Stimulated activated CD4-positive, alpha-beta T cell treated with anti-CD3 and anti-CD28 coated beads, Interleukin-4, amount 100 ng/mL, for 24 hours (primary cell): ENCODE results near the gene DRD3.
A peak's percentile ranks its signal among the peaks of the same experiment; 100 is the strongest.

Experiments used
- DNase-seq: peaks from one replicate; pipeline ENCODE4 v3.0.0-alpha.2; 2020

DRD3 gene

GRCh38 chr3:114176890-114177289 is 2.0 kb downstream of the DRD3 start:
- no peak for DNase-seq

- no peak for DNase-seq
Measured at GRCh38 chr3:114176487-114176886, 2.4 kb downstream of the DRD3 start.

GRCh38 chr3:114175204-114175987 is 3.5 kb downstream of the DRD3 start:
- DNase-seq = no peak

GRCh38 chr3:114171677-114172076 is 7.2 kb downstream of the DRD3 start:
- DNase-seq = no peak

DNA sequence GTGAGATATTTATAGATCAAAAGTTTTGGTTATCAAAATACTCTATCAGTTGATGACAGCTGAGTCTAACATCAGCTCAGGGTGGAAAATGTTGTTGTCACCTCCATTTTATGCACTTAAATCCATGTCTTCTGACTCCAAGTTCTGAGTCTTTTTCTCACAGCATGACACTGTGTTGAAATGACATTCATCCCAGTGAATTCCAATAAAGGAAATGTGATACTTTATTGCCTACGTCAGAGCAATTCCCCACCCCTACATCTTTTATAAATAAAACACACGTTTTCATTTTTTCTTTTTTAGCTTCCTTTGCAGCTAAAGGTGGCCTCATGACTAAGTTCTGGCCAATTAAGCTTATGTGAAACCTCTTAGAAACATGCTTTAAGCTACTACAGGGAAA is 10.7 kb downstream of the DRD3 start:
- DNase-seq = no peak

- DNase-seq = no peak
Measured at GRCh38 chr3:114157321-114157720, 21.5 kb downstream of the DRD3 start.

GRCh38 chr3:114155370-114155821 is 23.5 kb downstream of the DRD3 start:
- DNase-seq = peak; percentile 31

DNA sequence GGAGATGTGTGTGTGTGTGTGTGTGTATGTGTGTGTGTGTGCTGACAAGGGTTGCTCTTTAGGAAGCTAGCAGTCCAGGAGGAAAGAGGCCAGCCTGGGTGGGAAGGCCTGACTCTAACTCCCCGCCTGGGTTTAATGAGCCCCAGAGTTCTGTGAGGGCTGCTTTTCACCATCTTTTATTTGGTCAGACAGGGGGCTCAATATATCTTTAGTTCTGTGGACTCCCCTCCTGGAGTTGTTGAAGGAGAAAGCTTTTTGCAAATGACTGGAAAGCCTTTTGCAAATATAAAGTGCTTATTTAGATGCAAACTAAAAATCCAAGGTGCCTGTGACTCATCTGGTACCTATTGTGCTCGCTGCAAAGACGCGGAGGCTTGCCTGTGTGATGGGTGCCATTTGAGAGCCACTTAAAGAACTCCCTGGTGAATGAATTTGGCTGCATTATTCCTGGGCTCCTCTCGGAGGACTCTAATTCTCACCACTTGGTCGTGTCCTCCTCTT is 24.5 kb downstream of the DRD3 start:
- no peak for DNase-seq

GRCh38 chr3:114152519-114153151 is 26.2 kb downstream of the DRD3 start:
- DNase-seq = peak; percentile 87

GRCh38 chr3:114151091-114151490 is 27.8 kb downstream of the DRD3 start:
- DNase-seq = no peak

DNA sequence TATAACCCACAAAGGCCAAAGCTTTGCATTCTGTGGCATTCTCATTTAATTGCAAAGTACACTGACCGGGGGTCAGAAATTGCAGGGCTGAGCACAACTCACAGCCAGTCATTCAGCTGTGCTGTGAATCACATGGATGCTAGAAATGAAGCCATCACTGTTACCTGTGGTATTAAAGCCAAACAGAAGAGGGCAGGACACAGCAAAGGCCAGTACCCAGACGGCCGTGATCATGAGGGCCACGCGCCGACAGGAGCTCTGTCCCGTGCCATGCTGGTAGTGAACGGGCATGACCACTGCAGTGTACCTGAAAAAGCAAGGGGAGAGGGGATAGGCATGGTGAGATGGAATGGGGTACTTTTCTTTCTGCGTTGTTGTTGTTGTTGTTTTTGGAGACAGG is 31.6 kb downstream of the DRD3 start:
- no peak for DNase-seq

DNA sequence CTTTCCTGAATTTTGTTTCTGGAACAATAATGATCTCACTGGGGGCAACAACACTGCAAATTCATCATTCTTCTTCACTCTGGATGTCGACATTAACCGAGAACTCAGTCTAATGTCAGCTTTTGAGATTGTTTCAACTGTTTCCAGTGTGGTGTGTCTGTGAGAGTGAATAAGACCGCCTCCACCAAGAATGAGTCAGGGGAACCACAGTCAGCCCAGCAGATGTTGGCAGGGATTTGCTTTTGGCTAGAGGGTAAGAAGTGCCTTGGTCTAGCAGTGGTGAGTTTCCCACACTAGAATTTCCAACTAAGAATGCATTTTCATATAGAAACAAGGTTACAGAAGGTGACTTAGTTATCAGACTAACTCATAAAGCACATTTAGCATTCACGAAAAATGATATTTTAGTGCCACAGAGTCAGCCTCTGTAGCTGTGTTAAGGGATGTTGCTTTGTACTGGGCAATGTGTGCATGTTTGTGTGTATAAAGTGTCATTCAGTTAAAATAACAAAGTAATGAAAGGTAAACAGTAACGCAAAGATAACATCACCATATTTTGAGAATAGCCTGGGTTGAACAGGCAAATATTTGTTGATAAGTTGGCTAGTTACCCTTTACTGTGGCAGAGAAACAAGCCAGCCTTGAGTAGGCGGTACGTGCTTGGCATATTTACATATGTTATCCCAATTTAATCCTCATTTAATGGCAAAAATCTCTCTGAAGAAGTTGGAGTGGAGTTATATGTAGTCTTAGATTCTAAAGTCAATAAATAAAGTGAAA is 33.8 kb downstream of the DRD3 start:
- DNase-seq = peak; percentile 19

GRCh38 chr3:114143817-114144216 is 35.0 kb downstream of the DRD3 start:
- no peak for DNase-seq

DNA sequence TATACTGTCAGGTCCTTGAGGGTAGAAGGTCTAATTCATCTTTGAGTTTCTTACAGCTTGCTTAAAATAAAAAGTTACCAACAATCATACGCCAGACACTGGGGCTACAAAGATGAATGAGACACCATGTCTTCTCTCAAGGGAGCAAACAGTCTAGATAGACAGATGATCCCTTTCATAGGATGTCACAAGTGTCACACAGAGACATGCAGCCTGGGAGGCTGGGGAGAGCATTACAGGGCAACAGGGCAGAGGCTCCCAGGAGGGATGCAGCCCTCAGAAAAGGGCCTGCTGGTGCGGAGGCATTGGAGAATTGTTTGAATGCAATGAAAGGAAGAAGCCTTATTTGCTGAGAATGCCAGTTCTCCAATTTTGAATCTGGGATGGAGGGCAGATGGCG is 39.0 kb downstream of the DRD3 start:
- DNase-seq = no peak

DNA sequence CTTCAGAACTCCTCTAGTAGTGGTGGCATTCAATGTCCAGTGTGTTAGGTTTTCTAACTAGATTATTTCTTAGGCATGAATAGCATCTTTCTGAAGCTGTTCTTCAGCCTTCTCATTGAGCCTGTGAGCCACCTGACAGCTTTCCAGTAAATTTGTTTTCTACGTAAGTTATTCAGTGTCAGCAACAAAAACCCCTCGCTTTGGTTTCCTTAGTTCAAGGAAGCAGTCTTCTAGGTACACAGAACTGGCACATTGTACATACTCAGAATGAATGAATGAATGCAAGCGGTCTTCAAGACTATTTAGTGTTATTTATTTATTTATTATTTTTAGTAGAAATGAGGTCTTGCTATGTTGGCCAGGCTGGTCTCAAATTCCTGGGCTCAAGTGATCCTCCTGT is 44.9 kb downstream of the DRD3 start:
- DNase-seq = no peak

GRCh38 chr3:114132500-114132899 is 46.4 kb downstream of the DRD3 start:
- no peak for DNase-seq

GRCh38 chr3:114128826-114129225 is 50.0 kb downstream of the DRD3 start:
- no peak for DNase-seq

DNA sequence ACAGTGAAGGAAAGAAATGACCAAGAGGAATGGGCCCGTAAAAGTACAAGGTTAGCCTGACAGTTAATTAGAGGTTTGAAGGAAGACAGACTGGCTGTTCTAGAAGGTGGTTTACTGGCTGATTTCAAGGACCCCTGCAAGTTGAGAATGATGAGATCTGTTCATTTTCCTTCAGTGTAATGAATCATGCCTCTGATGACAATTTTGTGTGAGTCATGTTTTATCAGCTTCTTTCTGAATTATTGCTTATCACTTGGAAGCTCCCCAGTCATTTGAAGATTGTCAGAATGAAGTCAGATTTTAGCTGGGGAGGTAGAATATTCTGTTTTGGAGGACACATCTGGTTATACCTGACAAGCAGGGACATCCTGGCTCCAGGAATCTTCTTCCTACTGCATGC is 50.6 kb downstream of the DRD3 start:
- no peak for DNase-seq

GRCh38 chr3:114127517-114127916 is 51.3 kb downstream of the DRD3 start:
- DNase-seq = no peak

GRCh38 chr3:114126461-114126860 is 52.4 kb downstream of the DRD3 start:
- no peak for DNase-seq

DNA sequence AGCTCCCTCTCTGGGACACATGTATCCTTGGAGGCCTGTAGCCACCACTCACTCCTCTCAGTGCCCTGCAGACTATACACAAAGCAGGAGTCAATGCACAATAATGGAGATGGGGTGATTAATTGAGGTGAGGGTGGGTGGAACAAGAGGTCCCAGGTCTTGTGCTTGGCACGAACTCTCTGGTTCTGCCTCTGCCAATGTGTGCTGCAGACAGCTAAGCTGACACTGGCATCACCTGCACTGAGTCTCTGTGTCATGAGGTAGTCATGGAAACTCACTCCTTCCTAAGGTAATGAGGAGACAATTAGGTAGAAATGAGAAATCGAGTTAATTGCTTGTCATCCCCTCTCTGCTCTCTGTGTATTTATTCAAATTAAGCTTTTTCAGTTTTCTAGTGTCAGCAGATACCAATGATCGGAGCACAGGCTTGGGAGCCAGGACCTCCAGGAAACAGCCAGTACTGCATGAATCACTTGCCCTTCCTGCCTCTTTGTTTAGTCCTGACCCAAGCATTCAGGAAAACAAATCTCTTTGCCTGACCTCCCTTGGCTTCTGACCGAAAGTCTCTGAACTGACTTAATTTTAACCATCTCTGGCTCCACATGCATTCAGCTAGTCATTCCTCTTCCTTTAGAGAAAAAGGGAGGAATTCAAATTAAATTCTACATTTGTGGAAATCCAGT is 56.7 kb downstream of the DRD3 start:
- no peak for DNase-seq

- no peak for DNase-seq
Measured at GRCh38 chr3:114120211-114120610, 58.6 kb downstream of the DRD3 start.

DNA sequence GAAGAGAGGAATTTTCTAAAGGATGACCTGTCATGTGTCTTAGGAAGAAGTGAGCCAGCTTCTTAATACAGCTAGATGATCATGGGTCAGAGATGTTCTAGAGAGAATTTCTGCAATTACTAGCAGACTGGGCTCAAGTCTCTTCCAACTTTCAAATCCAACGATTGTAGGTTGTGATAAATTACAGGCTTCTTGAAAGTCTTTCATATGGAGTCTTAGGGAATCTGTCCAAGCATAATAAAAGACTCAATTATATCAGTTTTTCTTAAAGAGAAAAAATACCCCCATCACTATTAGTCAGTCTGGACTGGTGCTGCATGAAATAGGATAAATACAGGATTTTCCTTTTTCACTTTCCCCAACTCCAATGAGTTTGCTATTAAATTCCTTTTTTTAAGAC is 59.1 kb downstream of the DRD3 start:
- no peak for DNase-seq
